Nephron (organoid): Measurements from ENCODE around the gene RAET1L.

ENCODE experiments used
- H3K27ac Mint-ChIP-seq, 3 experiments: 2 replicates each; pipeline ENCODE4 v1.8.0; 2020; ENCODE audit warnings: mixed read lengths in 3 of 3, mild to moderate bottlenecking in 2 of 3, moderate library complexity in 1 of 3
- H3K27me3 Mint-ChIP-seq: 2 replicates; pipeline ENCODE4 v1.8.0; 2021; ENCODE audit warnings: low read depth, mild to moderate bottlenecking, moderate library complexity, mixed read lengths
- H3K36me3 Mint-ChIP-seq: 2 replicates; pipeline ENCODE4 v1.8.0; 2020; ENCODE audit warnings: low read depth, mixed read lengths
- H3K4me1 Mint-ChIP-seq: 2 replicates; pipeline ENCODE4 v1.8.0; 2020; ENCODE audit warnings: mixed read lengths
- H3K4me3 Mint-ChIP-seq, 3 experiments: 2 replicates each; pipeline ENCODE4 v1.8.0; 2020; ENCODE audit warnings: mild to moderate bottlenecking in 3 of 3, mixed read lengths in 3 of 3, moderate library complexity in 2 of 3
- H3K9me3 Mint-ChIP-seq: 2 replicates; pipeline ENCODE4 v1.8.0; 2020; ENCODE audit warnings: mixed read lengths
- TF ChIP-seq, protein P1 (sequence below), 3 experiments: fragments of 200-600 bp; sonication (generic); IDR thresholded peaks; one replicate each; pipeline ENCODE4 v1.5.0; 2021; ENCODE audit warnings: antibody characterized with exemption in 3 of 3; ENCODE audit not compliant: unreplicated experiment in 3 of 3

The RAET1L gene

DNA sequence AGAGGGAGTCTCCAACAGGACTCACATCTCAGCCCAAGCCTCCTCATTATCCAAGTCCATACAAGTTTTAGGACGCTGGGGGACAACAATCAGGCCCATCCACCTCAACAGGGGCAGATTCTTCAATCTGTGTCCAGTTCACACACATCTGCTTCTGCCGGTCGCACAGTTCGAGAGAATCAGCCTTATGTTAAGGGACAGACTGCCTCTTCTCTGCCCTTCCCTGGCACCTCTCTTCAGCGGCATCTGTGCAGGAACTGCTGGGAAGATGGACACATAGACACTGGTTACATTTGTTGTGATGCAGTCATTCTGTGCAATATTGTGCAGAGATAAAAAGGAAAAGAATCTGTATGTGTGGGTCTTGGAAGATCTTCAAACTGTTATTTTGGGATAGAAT is 40.6 kb downstream of the RAET1L start:
- peaks cover 100% of the 10 kb centered on the region for H3K27me3 Mint-ChIP-seq
- peaks cover 25% of the 10 kb centered on the region for H3K9me3 Mint-ChIP-seq
- peaks cover 2% of the 10 kb centered on the region for H3K4me1 Mint-ChIP-seq
- TF ChIP-seq, protein P1, sequence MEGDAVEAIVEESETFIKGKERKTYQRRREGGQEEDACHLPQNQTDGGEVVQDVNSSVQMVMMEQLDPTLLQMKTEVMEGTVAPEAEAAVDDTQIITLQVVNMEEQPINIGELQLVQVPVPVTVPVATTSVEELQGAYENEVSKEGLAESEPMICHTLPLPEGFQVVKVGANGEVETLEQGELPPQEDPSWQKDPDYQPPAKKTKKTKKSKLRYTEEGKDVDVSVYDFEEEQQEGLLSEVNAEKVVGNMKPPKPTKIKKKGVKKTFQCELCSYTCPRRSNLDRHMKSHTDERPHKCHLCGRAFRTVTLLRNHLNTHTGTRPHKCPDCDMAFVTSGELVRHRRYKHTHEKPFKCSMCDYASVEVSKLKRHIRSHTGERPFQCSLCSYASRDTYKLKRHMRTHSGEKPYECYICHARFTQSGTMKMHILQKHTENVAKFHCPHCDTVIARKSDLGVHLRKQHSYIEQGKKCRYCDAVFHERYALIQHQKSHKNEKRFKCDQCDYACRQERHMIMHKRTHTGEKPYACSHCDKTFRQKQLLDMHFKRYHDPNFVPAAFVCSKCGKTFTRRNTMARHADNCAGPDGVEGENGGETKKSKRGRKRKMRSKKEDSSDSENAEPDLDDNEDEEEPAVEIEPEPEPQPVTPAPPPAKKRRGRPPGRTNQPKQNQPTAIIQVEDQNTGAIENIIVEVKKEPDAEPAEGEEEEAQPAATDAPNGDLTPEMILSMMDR (IDR thresholded peaks at IDR 0.05; ENCODE audit: unreplicated experiment in 3 of 3): no peak
- no peak overlapping the region for H3K27ac Mint-ChIP-seq
- no peaks in the 10 kb centered on the region for H3K36me3 Mint-ChIP-seq
- H3K4me3 Mint-ChIP-seq: no peak overlapping the region

GRCh38 chr6:149983145-149983544 is 42.2 kb downstream of the RAET1L start:
- Mint-ChIP-seq H3K27me3 (peaks cover 100% of the 10 kb centered on the region), H3K4me3 (no peak overlapping the region), H3K27ac (no peak overlapping the region), H3K4me1 (no peaks in the 10 kb centered on the region), H3K9me3 (peaks cover 15% of the 10 kb centered on the region), H3K36me3 (no peaks in the 10 kb centered on the region)
- TF ChIP-seq, protein P1 (IDR thresholded peaks at IDR 0.05; ENCODE audit: unreplicated experiment in 3 of 3): no peak

- Mint-ChIP-seq H3K36me3 (no peaks in the 10 kb centered on the region), H3K4me3 (no peak overlapping the region), H3K4me1 (no peaks in the 10 kb centered on the region), H3K9me3 (peaks cover 5% of the 10 kb centered on the region), H3K27ac (no peak overlapping the region), H3K27me3 (peaks cover 100% of the 10 kb centered on the region)
- TF ChIP-seq, protein P1 (IDR thresholded peaks at IDR 0.05; ENCODE audit: unreplicated experiment in 3 of 3): no peak
These were observed 46.0 kb downstream of the RAET1L start for GRCh38 chr6:149979293-149979692.

DNA sequence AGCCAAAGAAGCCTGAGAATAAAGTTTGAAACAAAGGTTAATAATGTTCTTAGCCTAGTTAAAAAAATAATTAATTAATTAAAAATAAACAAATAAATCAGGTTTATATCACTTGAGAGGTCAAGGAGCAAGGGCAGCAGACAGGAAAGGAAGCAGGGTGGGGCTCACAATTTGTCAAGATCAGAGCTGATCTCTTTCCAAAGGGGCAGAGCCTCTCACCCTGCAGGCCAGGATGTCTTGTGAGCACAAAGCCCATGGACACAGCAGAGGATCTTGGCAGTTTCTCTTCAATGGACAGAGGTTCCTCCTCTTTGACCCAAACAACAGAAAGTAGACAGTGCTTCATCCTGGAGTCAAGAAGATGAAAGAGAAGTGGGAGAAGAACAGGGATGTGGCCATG is 46.7 kb downstream of the RAET1L start:
- no peaks in the 10 kb centered on the region for H3K36me3 Mint-ChIP-seq
- H3K9me3 Mint-ChIP-seq: peaks cover 9% of the 10 kb centered on the region
- H3K27ac Mint-ChIP-seq: no peak overlapping the region
- TF ChIP-seq, protein P1 (IDR thresholded peaks at IDR 0.05; ENCODE audit: unreplicated experiment in 3 of 3): no peak
- peaks cover 100% of the 10 kb centered on the region for H3K27me3 Mint-ChIP-seq
- no peak overlapping the region for H3K4me3 Mint-ChIP-seq
- H3K4me1 Mint-ChIP-seq: no peaks in the 10 kb centered on the region

GRCh38 chr6:149977221-149977620 is 48.1 kb downstream of the RAET1L start:
- Mint-ChIP-seq H3K4me1 (no peaks in the 10 kb centered on the region), H3K36me3 (no peaks in the 10 kb centered on the region), H3K27ac (no peak overlapping the region), H3K27me3 (peaks cover 99% of the 10 kb centered on the region), H3K4me3 (no peak overlapping the region), H3K9me3 (peaks cover 9% of the 10 kb centered on the region)
- TF ChIP-seq, protein P1 (IDR thresholded peaks at IDR 0.05; ENCODE audit: unreplicated experiment in 3 of 3): no peak

DNA sequence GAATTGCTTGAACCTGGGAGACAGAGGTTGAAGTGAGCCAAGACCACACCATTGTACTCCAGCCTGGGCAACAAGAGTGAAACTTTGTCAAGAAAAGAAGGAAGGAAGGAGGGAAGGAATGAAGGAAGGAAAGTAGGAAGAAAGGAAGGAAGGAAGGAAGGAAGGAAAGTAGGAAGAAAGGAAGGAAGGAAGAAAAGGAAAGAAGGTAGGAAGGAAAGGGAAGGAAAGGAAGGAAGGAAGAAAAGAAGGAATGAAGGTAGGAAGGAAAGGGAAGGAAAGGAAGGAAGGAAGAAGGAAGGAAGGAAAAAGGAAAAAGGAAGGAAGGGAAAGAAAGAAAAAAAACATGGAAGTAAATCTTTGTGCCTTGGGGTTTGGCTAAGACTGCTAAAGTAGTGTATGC is 49.9 kb downstream of the RAET1L start:
- Mint-ChIP-seq H3K9me3 (peaks cover 10% of the 10 kb centered on the region), H3K27me3 (peaks cover 98% of the 10 kb centered on the region), H3K4me3 (no peak overlapping the region), H3K4me1 (no peaks in the 10 kb centered on the region), H3K36me3 (no peaks in the 10 kb centered on the region), H3K27ac (no peak overlapping the region)
- TF ChIP-seq, protein P1 (IDR thresholded peaks at IDR 0.05; ENCODE audit: unreplicated experiment in 3 of 3): no peak
